Vagina (tissue), 2 donors: Measurements from ENCODE around the gene CHIC2.

Source experiments
- POLR2A ChIP-seq, 2 donors: fragments of 450-650 bp; IDR thresholded peaks; one replicate each; pipeline ENCODE4 v1.6.1; 2017; ENCODE audit warnings: antibody characterized with exemption in 2 of 2, mild to moderate bottlenecking in 2 of 2, moderate library complexity in 2 of 2
- POLR2AphosphoS5 ChIP-seq, 2 donors: sonication (generic); formaldehyde crosslinking; IDR thresholded peaks; one replicate each; pipeline ENCODE4 v1.9.0; 2017; ENCODE audit warnings: antibody characterized with exemption in 2 of 2, mild to moderate bottlenecking in 2 of 2, low read depth in 1 of 2; ENCODE audit not compliant: insufficient read depth in 1 of 2
- TF ChIP-seq, protein P1 (sequence below), 3 experiments: fragments of 450-650 bp in 2 of 3; fragments of 200-600 bp in 1 of 3; sonication (generic) in 1 of 3; IDR thresholded peaks; one replicate each; pipeline ENCODE4 v1.5.1; 2017 to 2019; ENCODE audit warnings: antibody characterized with exemption in 3 of 3, mild to moderate bottlenecking in 2 of 3, moderate library complexity in 2 of 3

DNA sequence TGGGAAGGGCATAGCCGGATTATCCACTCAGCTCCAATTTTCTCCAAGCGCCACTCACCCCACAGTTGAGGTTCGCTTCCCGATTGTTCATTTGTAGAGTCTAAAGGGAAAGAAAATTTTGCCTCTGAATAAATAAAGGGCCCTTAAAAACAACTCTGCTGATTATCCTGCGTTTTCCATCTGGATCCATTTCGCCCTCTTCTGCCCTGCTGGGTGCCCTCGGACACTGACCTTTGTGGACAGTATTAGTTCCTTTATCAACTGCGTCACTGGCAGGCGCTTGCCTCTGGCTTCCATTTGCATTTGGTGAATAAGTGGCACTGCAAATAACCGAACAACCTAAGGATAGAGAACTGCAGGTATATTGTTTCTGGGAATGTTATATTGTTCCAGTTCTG lies 45.6 kb upstream of the CHIC2 start:
- TF ChIP-seq, protein P1, sequence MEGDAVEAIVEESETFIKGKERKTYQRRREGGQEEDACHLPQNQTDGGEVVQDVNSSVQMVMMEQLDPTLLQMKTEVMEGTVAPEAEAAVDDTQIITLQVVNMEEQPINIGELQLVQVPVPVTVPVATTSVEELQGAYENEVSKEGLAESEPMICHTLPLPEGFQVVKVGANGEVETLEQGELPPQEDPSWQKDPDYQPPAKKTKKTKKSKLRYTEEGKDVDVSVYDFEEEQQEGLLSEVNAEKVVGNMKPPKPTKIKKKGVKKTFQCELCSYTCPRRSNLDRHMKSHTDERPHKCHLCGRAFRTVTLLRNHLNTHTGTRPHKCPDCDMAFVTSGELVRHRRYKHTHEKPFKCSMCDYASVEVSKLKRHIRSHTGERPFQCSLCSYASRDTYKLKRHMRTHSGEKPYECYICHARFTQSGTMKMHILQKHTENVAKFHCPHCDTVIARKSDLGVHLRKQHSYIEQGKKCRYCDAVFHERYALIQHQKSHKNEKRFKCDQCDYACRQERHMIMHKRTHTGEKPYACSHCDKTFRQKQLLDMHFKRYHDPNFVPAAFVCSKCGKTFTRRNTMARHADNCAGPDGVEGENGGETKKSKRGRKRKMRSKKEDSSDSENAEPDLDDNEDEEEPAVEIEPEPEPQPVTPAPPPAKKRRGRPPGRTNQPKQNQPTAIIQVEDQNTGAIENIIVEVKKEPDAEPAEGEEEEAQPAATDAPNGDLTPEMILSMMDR (IDR thresholded peaks at IDR 0.05) = no peak
- TF ChIP-seq POLR2A (IDR thresholded peaks at IDR 0.05) (no peak), POLR2AphosphoS5 (IDR thresholded peaks at IDR 0.05; ENCODE audit: insufficient read depth in 1 of 2, low read depth in 1 of 2) (no peak)
